PC-9 (cell line): ENCODE data around the gene MDC1. TPM values are rescaled to one million over a fixed set of nuclear protein-coding genes. Genes with fewer than 3 reads are reported as not detected.

Experiments
- BruUV-seq: library from RNA; stranded (reverse); fragments of 400-500 nt; replicated peaks from 2 replicates; lab custom pipeline; 2021; lab: Mats Ljungman, UMichigan
- CTCF ChIA-PET: fragments of 300-600 bp; sonication (Branson Sonifier 250); formaldehyde crosslinking; loops from one replicate; lab custom pipeline; 2022; ENCODE audit warnings: antibody characterized with exemption; lab: Charles Lee
- POLR2A ChIA-PET: fragments of 300-600 bp; sonication (Branson Sonifier 250); formaldehyde crosslinking; loops from one replicate; lab custom pipeline; 2022; ENCODE audit warnings: antibody characterized with exemption; ENCODE audit not compliant: unreplicated experiment; lab: Charles Lee
- DNase-seq, 2 experiments: peaks; one replicate each; pipeline versions ENCODE4 v3.0.0 to v3.0.0-alpha.2; 2015 to 2022; ENCODE audit warnings: mixed read lengths in 1 of 2
- H2AFZ ChIP-seq: fragments of 200-600 bp; sonication (generic); 2 replicates; pipeline ENCODE4 v1.8.1; 2017; ENCODE audit warnings: antibody characterized with exemption
- H3F3A ChIP-seq: fragments of 200-600 bp; sonication (generic); 2 replicates; pipeline ENCODE4 v1.8.1; 2017; ENCODE audit warnings: antibody characterized with exemption, mild to moderate bottlenecking, low read depth; ENCODE audit not compliant: insufficient read depth
- H3K27ac ChIP-seq: fragments of 200-600 bp; sonication (generic); 2 replicates; pipeline ENCODE4 v1.6.1; 2016; ENCODE audit warnings: mixed run types
- H3K27me3 ChIP-seq: fragments of 200-600 bp; sonication (generic); 2 replicates; pipeline ENCODE4 v1.6.1; 2016; ENCODE audit warnings: low read depth, mixed run types; ENCODE audit not compliant: insufficient read depth
- H3K36me3 ChIP-seq: fragments of 200-600 bp; sonication (generic); 2 replicates; pipeline ENCODE4 v1.6.1; 2016; ENCODE audit warnings: low read depth, mixed run types
- H3K4me1 ChIP-seq: fragments of 200-600 bp; sonication (generic); replicated peaks from 2 replicates; pipeline ENCODE4 v1.6.1; 2016; ENCODE audit warnings: mixed run types; ENCODE audit not compliant: insufficient read depth
- H3K4me2 ChIP-seq: fragments of 200-600 bp; sonication (generic); 2 replicates; pipeline ENCODE4 v1.6.1; 2017; ENCODE audit warnings: mixed run types
- H3K4me3 ChIP-seq: fragments of 200-600 bp; sonication (generic); 2 replicates; pipeline ENCODE4 v1.6.1; 2016; ENCODE audit warnings: mixed run types
- H3K79me2 ChIP-seq: fragments of 200-600 bp; sonication (generic); 2 replicates; pipeline ENCODE4 v1.6.1; 2017; ENCODE audit warnings: low read depth, mixed run types
- H3K9me2 ChIP-seq: fragments of 200-600 bp; sonication (generic); 2 replicates; pipeline ENCODE4 v1.8.1; 2017; ENCODE audit warnings: mild to moderate bottlenecking; ENCODE audit not compliant: insufficient read depth
- H3K9me3 ChIP-seq: fragments of 200-600 bp; sonication (generic); 2 replicates; pipeline ENCODE4 v1.8.1; 2016; ENCODE audit warnings: low read depth; ENCODE audit not compliant: insufficient read depth
- H4K20me1 ChIP-seq: fragments of 200-600 bp; sonication (generic); 2 replicates; pipeline ENCODE4 v1.8.1; 2017; ENCODE audit not compliant: insufficient read depth
- CTCF ChIP-seq: fragments of 200-600 bp; sonication (generic); conservative IDR thresholded peaks from 2 replicates; pipeline ENCODE4 v1.6.1; 2017; ENCODE audit warnings: mixed run types, antibody characterized with exemption, mild to moderate bottlenecking, moderate library complexity
- EZH2 ChIP-seq: fragments of 200-600 bp; sonication (generic); IDR thresholded peaks from 2 replicates; pipeline ENCODE4 v1.8.0; 2017; ENCODE audit warnings: antibody characterized with exemption, low read depth
- intact Hi-C: fragments of 100-400 bp; cut with micrococcal nuclease; formaldehyde crosslinking; loops from one replicate; pipeline ENCODE4 v1.10.0; 2022; ENCODE audit not compliant: unreplicated experiment
- total RNA-seq: library from RNA; stranded (reverse); gene quantifications from 2 replicates; pipeline ENCODE4 v1.2.3, GENCODE V29; 2021

Gene MDC1
- total RNA-seq, 1 experiment from 2014 or later = 81.6 TPM

- H3K4me1 ChIP-seq = peaks cover 12% of the 10 kb centered on the region
- no peak overlapping the region for H3K4me2 ChIP-seq
- H3K27ac ChIP-seq = no peak overlapping the region
- ChIA-PET CTCF (interaction anchor here (0.7 kb wide), 2 partner anchors 10 to 11 kb away, joined by 3 to 4 read pairs; partner anchors contain the start of gene MDC1), POLR2A (no interaction called here)
- intact Hi-C loops = no loop called here
- no peaks in the 10 kb centered on the region for H4K20me1 ChIP-seq
- H3K9me2 ChIP-seq = peaks cover 3% of the 10 kb centered on the region; the same call in 1 of the 2 replicates
- no TSS peak for BruUV-seq
- H3K79me2 ChIP-seq = no peaks in the 10 kb centered on the region
- H3K9me3 ChIP-seq = no peaks in the 10 kb centered on the region
- DNase-seq = no peak
- TF ChIP-seq EZH2 (no peak), CTCF (no peak)
- H3F3A ChIP-seq = peaks cover 14% of the 10 kb centered on the region; the same call in 1 of the 2 replicates
- no peak overlapping the region for H3K4me3 ChIP-seq
- no peaks in the 10 kb centered on the region for H3K36me3 ChIP-seq
- no peaks in the 10 kb centered on the region for H3K27me3 ChIP-seq
- H2AFZ ChIP-seq = no peak overlapping the region
These were observed 11.5 kb downstream of the MDC1 start for GRCh38 chr6:30705620-30706019.

- no peak for DNase-seq
- Histone ChIP-seq H3K4me3 (no peak overlapping the region), H3K4me2 (no peak overlapping the region), H3F3A (peaks cover 14% of the 10 kb centered on the region; the same call in 1 of the 2 replicates), H3K27ac (no peak overlapping the region), H3K27me3 (no peaks in the 10 kb centered on the region), H3K4me1 (peaks cover 12% of the 10 kb centered on the region), H3K36me3 (no peaks in the 10 kb centered on the region), H3K79me2 (no peaks in the 10 kb centered on the region), H3K9me3 (no peaks in the 10 kb centered on the region), H2AFZ (no peak overlapping the region), H3K9me2 (no peaks in the 10 kb centered on the region), H4K20me1 (no peaks in the 10 kb centered on the region)
- CTCF ChIA-PET = no interaction called here
- BruUV-seq = no TSS peak
- intact Hi-C loops = no loop called here
- POLR2A ChIA-PET = no interaction called here
- TF ChIP-seq EZH2 (no peak), CTCF (no peak)
These were observed 13.3 kb downstream of the MDC1 start for GRCh38 chr6:30703821-30704220.

GRCh38 chr6:30703011-30703410 lies 14.1 kb downstream of the MDC1 start:
- POLR2A ChIA-PET = interaction anchor here (0.6 kb wide), 1 partner anchor 12 kb away, joined by 4 read pairs; the partner anchor contains the start of gene NRM
- Histone ChIP-seq H3K4me2 (no peak overlapping the region), H3K9me2 (no peaks in the 10 kb centered on the region), H3K36me3 (no peaks in the 10 kb centered on the region), H3K79me2 (no peaks in the 10 kb centered on the region), H3K27me3 (no peaks in the 10 kb centered on the region), H2AFZ (no peak overlapping the region), H3F3A (peaks cover 11% of the 10 kb centered on the region; the same call in 1 of the 2 replicates), H3K9me3 (no peaks in the 10 kb centered on the region), H4K20me1 (no peaks in the 10 kb centered on the region), H3K4me3 (no peak overlapping the region), H3K27ac (no peak overlapping the region), H3K4me1 (peaks cover 12% of the 10 kb centered on the region)
- no peak for DNase-seq
- no peak for TF ChIP-seq CTCF
- TF ChIP-seq EZH2 = no peak
- CTCF ChIA-PET = interaction anchor here (0.6 kb wide), 1 partner anchor 167 kb away, joined by 3 read pairs; no protein-coding TSS in a partner anchor
- no TSS peak for BruUV-seq
- intact Hi-C loops = no loop called here
